NCI-H82 (cell line): ENCODE measurements around the gene SLC30A3.

ENCODE experiments used
- DNase-seq: peaks from one replicate; lab custom pipeline; 2025; lab: John Stamatoyannopoulos, UW

The SLC30A3 gene

DNA sequence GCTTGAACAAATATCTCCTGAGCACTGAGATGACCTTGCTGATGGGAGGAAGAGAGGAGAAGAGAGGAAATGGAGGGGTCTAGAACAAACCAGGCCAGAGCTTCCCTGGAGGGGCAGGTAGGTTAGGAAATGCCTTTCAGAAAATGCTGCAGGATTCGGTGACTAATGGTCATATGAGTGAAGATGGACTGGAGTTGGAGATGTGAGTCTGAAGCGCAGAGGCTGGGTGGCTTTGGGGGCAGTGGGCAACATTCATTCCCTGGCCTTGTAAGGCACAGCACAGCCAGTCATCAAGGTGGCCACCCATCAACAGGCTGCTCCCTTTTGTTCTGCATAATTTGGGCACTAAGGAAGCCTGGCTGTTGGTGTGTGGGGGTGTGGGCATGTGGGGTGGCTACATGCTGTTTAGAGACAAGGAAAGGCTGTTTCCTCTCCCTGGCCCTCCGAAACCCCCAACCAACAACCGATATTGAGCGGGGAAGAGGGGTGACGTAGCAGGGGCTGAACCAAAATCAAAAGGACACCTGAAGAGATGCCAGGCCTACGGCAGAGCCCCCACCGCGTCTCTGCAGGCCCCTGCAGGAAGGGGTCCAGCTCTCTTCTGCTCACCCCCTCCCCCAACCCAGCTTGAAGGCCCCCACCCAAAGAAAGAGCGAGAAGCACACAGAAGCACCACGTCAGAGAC is 1.5 kb downstream of the SLC30A3 start:
- no peak for DNase-seq

DNA sequence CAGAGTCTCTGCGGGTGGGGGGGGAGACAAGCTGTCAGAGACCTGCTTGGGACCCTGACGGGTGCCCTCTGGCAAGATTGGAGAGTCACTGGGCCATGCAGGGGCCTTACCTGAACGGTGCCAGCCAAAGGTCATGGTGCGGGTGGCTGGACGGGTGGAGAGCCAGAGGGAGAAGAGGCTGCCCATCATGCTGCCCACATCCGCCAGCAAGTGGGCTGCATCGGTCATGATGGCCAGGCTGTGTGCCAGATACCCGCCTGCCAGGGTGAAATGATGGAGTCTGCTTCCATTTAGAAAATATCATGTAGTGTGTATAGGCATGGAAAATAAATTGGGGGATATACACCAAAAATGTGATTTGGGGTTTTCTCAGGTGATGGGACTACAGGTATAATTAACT is 4.8 kb downstream of the SLC30A3 start:
- no peak for DNase-seq

DNA sequence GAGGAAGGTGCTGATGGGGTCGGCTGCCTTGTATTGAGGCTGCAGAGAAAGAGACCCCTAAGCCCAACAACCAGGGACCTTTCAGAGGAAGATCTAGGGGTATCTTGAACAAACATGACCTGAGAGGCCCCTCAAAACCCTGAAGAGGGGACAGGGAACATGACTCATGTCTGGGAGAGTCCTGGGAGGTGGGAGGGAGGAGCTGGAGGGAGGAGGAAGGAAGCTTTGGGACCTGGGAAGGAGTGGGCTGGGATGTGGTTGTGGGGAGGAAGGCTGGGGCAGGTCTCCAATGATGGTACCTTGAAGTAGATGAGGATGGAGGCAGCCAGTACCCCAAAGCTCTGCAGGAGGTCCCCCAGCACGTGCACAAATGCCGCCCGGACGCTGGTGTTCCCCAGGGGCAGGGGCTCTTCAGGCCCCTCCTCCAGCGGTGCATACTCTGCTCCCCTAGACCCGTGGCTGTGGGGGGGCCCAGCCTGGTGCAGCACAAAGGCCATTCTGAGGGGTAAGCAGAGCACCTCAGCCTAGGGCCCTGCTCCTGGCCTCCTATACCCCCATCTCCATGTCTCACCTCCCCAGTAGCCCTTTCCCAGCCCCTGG is 5.9 kb downstream of the SLC30A3 start:
- DNase-seq = no peak

GRCh38 chr2:27255660-27256059 is 7.2 kb downstream of the SLC30A3 start:
- DNase-seq = no peak

- DNase-seq = no peak
These were observed 7.7 kb downstream of the SLC30A3 start for GRCh38 chr2:27255187-27255586.

GRCh38 chr2:27251766-27252165 is 11.1 kb downstream of the SLC30A3 start:
- DNase-seq = no peak

- DNase-seq = no peak
These were observed 12.0 kb downstream of the SLC30A3 start for GRCh38 chr2:27250652-27251379.

- peak; percentile 86 for DNase-seq
These were observed 12.8 kb downstream of the SLC30A3 start for GRCh38 chr2:27249891-27250651.

- DNase-seq = no peak
These were observed 13.5 kb downstream of the SLC30A3 start for GRCh38 chr2:27249159-27249890.

DNA sequence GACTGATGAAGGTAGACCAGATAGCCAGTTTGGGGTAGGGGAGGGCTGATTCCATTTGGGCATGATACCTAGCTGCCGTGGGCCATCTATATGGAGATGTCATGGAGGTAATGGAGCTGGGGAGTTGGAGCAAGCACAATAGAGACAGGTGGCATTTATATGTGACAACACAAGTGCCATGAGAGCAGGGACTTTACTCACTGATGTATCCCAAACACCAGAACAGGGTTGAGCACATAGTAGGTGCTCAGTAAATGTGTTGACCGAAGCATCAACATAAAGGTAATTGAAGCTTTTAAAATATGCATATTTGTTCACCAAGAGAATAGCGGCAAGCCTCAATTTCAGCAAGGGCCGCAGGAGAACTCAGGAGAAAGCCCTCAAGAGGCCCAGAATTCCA is 15.0 kb downstream of the SLC30A3 start:
- no peak for DNase-seq

GRCh38 chr2:27245626-27246025 is 17.2 kb downstream of the SLC30A3 start:
- no peak for DNase-seq

DNA sequence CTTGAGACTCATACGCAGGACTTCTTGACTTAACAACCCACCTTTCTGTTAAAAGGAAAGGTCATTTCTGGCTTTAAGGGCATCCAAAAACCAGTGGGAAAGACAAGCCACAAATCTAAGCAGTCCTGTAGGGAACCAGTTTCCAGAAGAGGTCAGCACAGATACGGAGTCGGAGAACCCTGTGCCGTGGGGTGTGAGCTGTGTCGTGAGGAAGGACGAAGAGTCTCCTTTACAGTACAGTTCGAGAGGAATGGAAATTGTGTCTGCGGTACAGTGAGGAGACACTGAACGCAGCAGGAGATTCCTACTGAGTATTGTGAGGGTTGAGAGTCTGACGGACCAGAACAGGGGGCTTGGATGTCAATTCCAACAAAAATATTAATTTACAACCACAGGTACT is 17.7 kb downstream of the SLC30A3 start:
- DNase-seq = no peak

DNA sequence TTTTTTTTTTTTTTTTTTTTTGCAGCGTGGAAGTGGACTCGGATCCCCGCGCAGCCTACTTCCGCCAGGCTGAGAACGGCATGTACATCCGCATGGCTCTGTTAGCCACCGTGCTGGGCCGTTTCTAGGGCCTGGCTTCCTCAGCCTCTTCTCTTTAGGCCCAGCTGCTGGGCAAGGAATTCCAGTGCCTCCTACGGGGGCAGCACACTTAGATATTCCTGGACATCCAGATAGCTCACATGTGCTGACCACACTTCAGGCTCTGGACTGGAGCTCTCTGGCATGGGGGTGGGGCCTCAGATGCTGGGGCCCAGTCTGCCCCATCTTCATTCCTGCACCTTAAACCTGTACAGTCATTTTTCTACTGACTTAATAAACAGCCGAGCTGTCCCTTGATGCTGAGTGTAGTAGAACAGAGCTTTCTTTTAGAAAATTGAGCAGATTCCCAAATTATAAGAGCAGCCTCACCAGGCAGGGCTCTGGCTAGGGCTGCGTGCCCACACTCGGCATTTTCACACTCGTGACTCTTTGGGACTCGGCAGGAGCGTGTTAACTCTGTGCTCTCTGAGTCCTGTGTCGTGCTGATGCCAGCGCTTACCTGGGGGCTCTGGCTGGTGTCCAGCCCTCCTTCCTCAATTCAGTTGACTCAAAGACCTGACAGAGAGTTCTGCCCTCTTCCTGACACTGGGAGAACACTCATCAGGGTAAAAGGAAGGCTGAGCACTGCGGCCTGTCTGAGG is 19.3 kb downstream of the SLC30A3 start:
- no peak for DNase-seq

DNA sequence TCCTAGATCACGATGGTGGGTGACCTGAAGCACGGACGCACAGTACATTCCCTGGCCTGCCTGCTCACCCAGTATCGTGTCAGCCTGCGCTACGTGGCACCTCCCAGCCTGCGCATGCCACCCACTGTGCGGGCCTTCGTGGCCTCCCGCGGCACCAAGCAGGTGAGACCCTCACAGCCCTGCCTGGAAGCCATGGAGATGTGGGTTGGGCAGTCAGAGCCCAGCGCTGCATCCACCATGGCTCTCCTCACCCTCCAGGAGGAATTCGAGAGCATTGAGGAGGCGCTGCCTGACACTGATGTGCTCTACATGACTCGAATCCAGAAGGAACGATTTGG is 20.3 kb downstream of the SLC30A3 start:
- DNase-seq = no peak

DNA sequence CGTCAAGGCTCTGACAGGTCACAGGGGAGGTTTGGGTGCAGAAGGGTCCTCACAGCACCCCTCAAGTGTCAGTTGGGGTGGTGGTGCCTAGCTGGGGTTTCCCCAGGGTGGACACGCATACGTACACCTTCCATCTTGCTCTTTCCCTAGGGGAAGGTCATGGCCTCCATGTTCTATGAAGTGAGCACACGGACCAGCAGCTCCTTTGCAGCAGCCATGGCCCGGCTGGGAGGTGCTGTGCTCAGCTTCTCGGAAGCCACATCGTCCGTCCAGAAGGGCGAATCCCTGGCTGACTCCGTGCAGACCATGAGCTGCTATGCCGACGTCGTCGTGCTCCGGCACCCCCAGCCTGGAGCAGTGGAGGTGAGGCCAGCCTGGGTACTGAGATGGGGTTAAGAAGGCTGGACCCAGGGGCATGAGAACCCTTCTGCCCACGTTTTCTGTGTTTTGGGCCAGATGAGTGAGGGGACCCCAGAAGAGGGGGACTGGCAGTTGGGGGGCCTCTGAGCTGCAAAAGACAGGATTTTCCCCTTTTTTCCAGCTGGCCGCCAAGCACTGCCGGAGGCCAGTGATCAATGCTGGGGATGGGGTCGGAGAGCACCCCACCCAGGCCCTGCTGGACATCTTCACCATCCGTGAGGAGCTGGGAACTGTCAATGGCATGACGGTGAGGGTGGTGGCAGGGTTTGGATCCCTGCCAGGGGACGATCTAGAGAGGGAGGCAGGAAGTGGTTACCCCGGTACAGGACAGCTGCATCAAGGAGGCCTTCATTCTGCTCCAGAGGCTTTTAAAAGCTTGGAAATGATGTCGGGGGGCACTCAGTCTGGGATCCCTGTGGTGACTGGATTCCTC is 20.9 kb downstream of the SLC30A3 start:
- DNase-seq = no peak

DNA sequence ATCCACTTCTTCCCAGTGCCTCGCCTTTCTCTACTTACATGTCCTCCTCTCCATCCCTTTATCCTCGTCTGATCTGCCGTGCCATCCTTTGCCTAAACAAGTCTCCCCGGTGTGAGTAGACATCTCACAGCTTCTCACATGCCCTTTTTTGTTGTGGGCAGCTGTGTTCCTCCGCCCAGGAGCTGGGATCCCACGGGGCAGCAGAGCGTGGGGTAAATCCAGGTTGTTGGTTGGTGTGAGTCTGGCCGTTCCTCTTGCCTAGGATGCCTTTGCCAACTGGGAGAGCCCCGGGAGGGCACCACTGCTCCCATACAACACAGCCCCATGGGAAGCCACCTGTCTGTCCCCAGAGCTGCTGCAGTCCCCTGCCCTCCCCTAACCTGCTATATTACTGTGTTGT is 22.4 kb downstream of the SLC30A3 start:
- no peak for DNase-seq

DNA sequence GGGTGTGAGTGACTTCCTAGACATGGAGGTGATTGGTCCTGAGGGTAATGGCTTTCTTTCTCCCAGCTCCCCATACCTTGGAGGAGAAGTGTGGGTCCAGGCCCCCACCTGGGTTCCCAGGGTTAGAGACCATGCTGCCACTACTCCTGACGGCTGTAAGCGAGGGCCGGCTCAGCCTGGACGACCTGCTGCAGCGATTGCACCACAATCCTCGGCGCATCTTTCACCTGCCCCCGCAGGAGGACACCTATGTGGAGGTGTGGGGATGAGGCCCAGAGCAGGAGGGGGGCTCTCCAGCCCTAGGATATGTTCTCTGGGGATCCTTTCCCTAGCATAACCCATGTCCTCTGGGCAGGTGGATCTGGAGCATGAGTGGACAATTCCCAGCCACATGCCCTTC is 23.9 kb downstream of the SLC30A3 start:
- DNase-seq = no peak

DNA sequence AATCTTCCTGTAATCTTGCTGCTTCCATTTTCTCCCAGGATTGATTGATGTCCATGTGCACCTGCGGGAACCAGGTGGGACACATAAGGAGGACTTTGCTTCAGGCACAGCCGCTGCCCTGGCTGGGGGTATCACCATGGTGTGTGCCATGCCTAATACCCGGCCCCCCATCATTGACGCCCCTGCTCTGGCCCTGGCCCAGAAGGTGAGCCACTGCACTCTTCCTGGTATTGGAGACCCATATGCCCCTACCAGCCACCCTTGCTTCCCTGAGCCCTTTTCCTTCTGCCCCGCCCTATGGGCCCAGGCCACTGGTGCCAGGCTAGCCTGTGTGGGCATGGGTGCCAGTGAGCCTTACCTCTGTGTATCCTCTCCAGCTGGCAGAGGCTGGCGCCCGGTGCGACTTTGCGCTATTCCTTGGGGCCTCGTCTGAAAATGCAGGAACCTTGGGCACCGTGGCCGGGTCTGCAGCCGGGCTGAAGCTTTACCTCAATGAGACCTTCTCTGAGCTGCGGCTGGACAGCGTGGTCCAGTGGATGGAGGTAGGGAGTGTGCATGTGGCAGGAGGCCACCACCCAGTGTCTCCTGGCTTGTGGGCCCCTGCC is 25.4 kb downstream of the SLC30A3 start:
- no peak for DNase-seq

DNA sequence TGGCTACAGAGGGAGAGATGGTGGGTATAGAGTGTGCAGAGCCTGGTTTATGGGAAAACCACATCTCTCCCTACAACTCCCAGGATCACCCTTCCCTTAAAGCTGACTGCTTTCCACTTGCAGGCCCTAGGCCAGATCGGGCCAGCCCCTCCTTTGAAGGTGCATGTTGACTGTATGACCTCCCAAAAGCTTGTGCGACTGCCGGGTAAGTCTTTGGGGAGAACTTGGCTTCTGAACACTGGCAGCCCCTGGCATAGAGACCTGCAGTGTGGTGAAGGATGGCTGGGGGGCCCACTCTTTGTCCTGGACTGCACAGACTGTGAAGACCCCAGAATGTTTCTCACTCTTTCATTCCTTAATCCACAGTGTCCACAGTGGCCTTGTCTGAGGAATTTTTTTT is 26.2 kb downstream of the SLC30A3 start:
- no peak for DNase-seq

GRCh38 chr2:27236136-27236535 is 26.7 kb downstream of the SLC30A3 start:
- DNase-seq = no peak
